SU-DHL-6 (cell line): ENCODE measurements around the gene ZNF41.

Experiments used
- H2AFZ ChIP-seq: fragments of 200-600 bp; sonication (generic); 2 replicates; pipeline ENCODE4 v1.6.1; 2014; ENCODE audit warnings: low read depth, mild to moderate bottlenecking, moderate library complexity, mixed read lengths, antibody characterized with exemption, low read length; ENCODE audit not compliant: severe bottlenecking
- H3F3A ChIP-seq: fragments of 200-600 bp; shearing (Covaris generic); 2 replicates; pipeline ENCODE4 v1.6.0; 2016; ENCODE audit warnings: antibody characterized with exemption, mild to moderate bottlenecking; ENCODE audit not compliant: insufficient read depth
- H3K27ac ChIP-seq: fragments of 200-600 bp; sonication (generic); 2 replicates; pipeline ENCODE4 v1.5.1; 2016; ENCODE audit warnings: low read depth, mild to moderate bottlenecking, low read length, moderate library complexity, mixed read lengths
- H3K27me3 ChIP-seq: fragments of 200-600 bp; sonication (generic), shearing (Covaris generic); 2 replicates; pipeline ENCODE4 v1.6.0; 2014; ENCODE audit warnings: mild to moderate bottlenecking, low read length
- H3K36me3 ChIP-seq: fragments of 200-600 bp; sonication (generic); 2 replicates; pipeline ENCODE4 v1.6.1; 2014; ENCODE audit warnings: mild to moderate bottlenecking, low read length, mixed read lengths
- H3K4me2 ChIP-seq: fragments of 300-600, 200-600 bp; shearing (Covaris generic), sonication (generic); 2 replicates; pipeline ENCODE4 v1.6.0; 2014; ENCODE audit warnings: low read length, low read depth, mild to moderate bottlenecking; ENCODE audit not compliant: poor library complexity, severe bottlenecking
- H3K4me3 ChIP-seq: fragments of 200-600 bp; sonication (generic); 2 replicates; pipeline ENCODE4 v1.5.1; 2014; ENCODE audit warnings: antibody characterized with exemption, low read length, mild to moderate bottlenecking, mixed read lengths; ENCODE audit not compliant: insufficient read depth, poor library complexity, severe bottlenecking
- H3K79me2 ChIP-seq: fragments of 200-600 bp; sonication (generic); 2 replicates; pipeline ENCODE4 v1.6.1; 2014; ENCODE audit warnings: mild to moderate bottlenecking, low read length, moderate library complexity; ENCODE audit not compliant: insufficient read depth
- H3K9ac ChIP-seq: fragments of 200-600 bp; sonication (generic); 2 replicates; pipeline ENCODE4 v1.7.0; 2014; ENCODE audit warnings: mild to moderate bottlenecking, low read length
- H3K9me2 ChIP-seq: fragments of 200-600 bp; sonication (generic); replicated peaks from 2 replicates; pipeline ENCODE4 v1.6.1; 2014; ENCODE audit warnings: low read length; ENCODE audit not compliant: insufficient read depth
- H3K9me3 ChIP-seq: fragments of 200-600 bp; sonication (generic); 2 replicates; pipeline ENCODE4 v1.6.1; 2014; ENCODE audit warnings: low read length, mixed read lengths; ENCODE audit not compliant: insufficient read depth
- H4K20me1 ChIP-seq: fragments of 200-600 bp; sonication (generic); 2 replicates; pipeline ENCODE4 v1.6.1; 2014; ENCODE audit warnings: low read depth, mild to moderate bottlenecking, antibody characterized with exemption, low read length, moderate library complexity, mixed read lengths
- CTCF ChIP-seq: fragments of 200-600 bp; sonication (generic); IDR thresholded peaks from one replicate; pipeline ENCODE4 v1.5.1; 2017; ENCODE audit warnings: antibody characterized with exemption, mild to moderate bottlenecking, low read length, moderate library complexity; ENCODE audit not compliant: insufficient read depth, poor library complexity, severe bottlenecking
- EZH2phosphoT487 ChIP-seq: fragments of 200-600 bp; sonication (generic), shearing (Covaris generic); conservative IDR thresholded peaks from 2 replicates; pipeline ENCODE4 v1.6.1; 2018; ENCODE audit warnings: mild to moderate bottlenecking, antibody characterized with exemption, low read length, moderate library complexity, mixed read lengths

ZNF41 gene

GRCh38 chrX:47482512-47483305 is at the start of gene ZNF41:
TSS of gene ZNF41 (minus strand) at chrX:47483222. CDS start at chrX:47467481, 15,741 bp downstream.
- H3K36me3 ChIP-seq, result no peaks in the 10 kb centered on the region
- H3K9ac ChIP-seq, result peak within 1 kb of the TSS; percentile 77
- H3K27me3 ChIP-seq, result no peaks in the 10 kb centered on the region
- H3K9me3 ChIP-seq, result no peaks in the 10 kb centered on the region
- H3K79me2 ChIP-seq, result peaks cover 43% of the 10 kb centered on the region
- no peaks in the 10 kb centered on the region for H3K9me2 ChIP-seq
- TF ChIP-seq CTCF (no peak), EZH2phosphoT487 (no peak)
- H3K4me2 ChIP-seq, result peak within 1 kb of the TSS; percentile 82
- H3F3A ChIP-seq, result peaks cover 15% of the 10 kb centered on the region
- peak within 1 kb of the TSS; percentile 74 for H3K27ac ChIP-seq
- no peak within 1 kb of the TSS for H2AFZ ChIP-seq
- H4K20me1 ChIP-seq, result no peaks in the 10 kb centered on the region
- peak within 1 kb of the TSS; percentile 64 for H3K4me3 ChIP-seq

- Histone ChIP-seq H2AFZ (no peak overlapping the region), H4K20me1 (no peaks in the 10 kb centered on the region), H3K27ac (no peak overlapping the region), H3K9ac (no peak overlapping the region), H3K4me3 (no peak overlapping the region), H3K9me2 (no peaks in the 10 kb centered on the region), H3F3A (no peaks in the 10 kb centered on the region), H3K27me3 (no peaks in the 10 kb centered on the region), H3K4me2 (no peak overlapping the region), H3K79me2 (no peaks in the 10 kb centered on the region), H3K9me3 (no peaks in the 10 kb centered on the region), H3K36me3 (no peaks in the 10 kb centered on the region)
- TF ChIP-seq EZH2phosphoT487, result no peak
- TF ChIP-seq CTCF, result no peak
Observed at GRCh38 chrX:47530049-47530448, 47.0 kb upstream of the ZNF41 start.

GRCh38 chrX:47529548-47529947 is 46.5 kb upstream of the ZNF41 start:
- H3K27ac ChIP-seq, result no peak overlapping the region

More at GRCh38 chrX:47529548-47529947, 46.5 kb upstream of the ZNF41 start:
- Histone ChIP-seq H3K4me3 (no peak overlapping the region), H3K4me2 (no peak overlapping the region), H3K9ac (no peak overlapping the region), H3K9me2 (no peaks in the 10 kb centered on the region), H4K20me1 (no peaks in the 10 kb centered on the region), H3K79me2 (no peaks in the 10 kb centered on the region), H3K36me3 (no peaks in the 10 kb centered on the region), H3K9me3 (no peaks in the 10 kb centered on the region), H3K27me3 (no peaks in the 10 kb centered on the region), H2AFZ (no peak overlapping the region), H3F3A (no peaks in the 10 kb centered on the region)
- TF ChIP-seq CTCF, result no peak
- no peak for TF ChIP-seq EZH2phosphoT487
